ENCODE results near the gene MOB3B. TPM values are rescaled to one million over a fixed set of nuclear protein-coding genes. Genes with fewer than 3 reads are reported as not detected.

MOB3B gene
- total and polyA plus RNA-seq, 2 donors (not counting 1 experiment from before 2014, with no cell fraction given), result under 0.01 to 0.15 TPM

GRCh38 chr9:27556470-27556869 is 26.9 kb upstream of the MOB3B start:
- no peaks in the 10 kb centered on the region for H3K79me2 ChIP-seq (ENCODE audit: control insufficient read depth, insufficient read depth, low read length)
- H3K9me3 ChIP-seq (ENCODE audit: control insufficient read depth, insufficient read depth, low read depth, low read length), result no peaks in the 10 kb centered on the region
- H3K4me2 ChIP-seq (ENCODE audit: extremely low read depth, insufficient read depth, low read length), result no peak overlapping the region
- no peak overlapping the region for H3K9ac ChIP-seq (ENCODE audit: insufficient read depth, low read length)
- H2AFZ ChIP-seq (ENCODE audit: low read length), result no peak overlapping the region
- H3K27ac ChIP-seq (ENCODE audit: insufficient read depth, low read length), result no peak overlapping the region
- H3K4me1 ChIP-seq (ENCODE audit: control insufficient read depth, extremely low read depth, insufficient read depth, low read length), result no peaks in the 10 kb centered on the region
- no peaks in the 10 kb centered on the region for H3K27me3 ChIP-seq (ENCODE audit: control insufficient read depth, insufficient read depth, low read length)
- no peak overlapping the region for H3K4me3 ChIP-seq (replicated peaks in 1 of 4; ENCODE audit: control extremely low read depth in 1 of 4, insufficient read depth in 1 of 4, low read depth in 3 of 4, low read length in 4 of 4)
- TF ChIP-seq EZH2 (IDR thresholded peaks at IDR 0.05; ENCODE audit: low read length, missing control alignments) (no peak), CTCF (conservative IDR thresholded peaks at IDR 0.05 in 1 of 2, IDR thresholded peaks at IDR 0.05 in 1 of 2; ENCODE audit: low read depth in 1 of 2, low read length in 2 of 2) (no peak)
- no peaks in the 10 kb centered on the region for H4K20me1 ChIP-seq (ENCODE audit: control insufficient read depth, extremely low read depth, insufficient read depth, low read length)
- no peaks in the 10 kb centered on the region for H3K36me3 ChIP-seq (ENCODE audit: control insufficient read depth, insufficient read depth, low read length)
- no peak for DNase-seq (ENCODE audit: low read depth in 2 of 2)

DNA sequence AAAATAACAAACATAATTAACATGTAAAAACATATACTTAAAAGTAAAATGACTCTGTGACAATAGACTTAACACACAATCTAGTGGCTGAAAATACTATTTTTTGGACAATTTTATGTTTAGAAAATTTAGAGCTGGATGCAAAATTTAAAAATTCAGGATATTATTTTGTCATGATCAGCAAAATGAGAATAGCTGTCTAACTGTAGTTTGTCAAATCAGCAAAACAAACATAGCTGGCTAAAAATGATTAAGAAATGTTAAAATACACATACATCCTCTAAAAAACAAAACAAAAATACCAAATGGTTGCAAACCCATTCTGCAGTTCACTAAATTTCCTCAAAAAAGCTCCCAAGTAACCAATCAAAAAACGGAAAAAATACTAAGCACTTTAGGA is 25.1 kb upstream of the MOB3B start:
- H3K4me3 ChIP-seq (replicated peaks in 1 of 4; ENCODE audit: control extremely low read depth in 1 of 4, insufficient read depth in 1 of 4, low read depth in 3 of 4, low read length in 4 of 4), result no peak overlapping the region
- no peak overlapping the region for H3K4me2 ChIP-seq (ENCODE audit: extremely low read depth, insufficient read depth, low read length)
- H2AFZ ChIP-seq (ENCODE audit: low read length), result no peak overlapping the region
- DNase-seq (ENCODE audit: low read depth in 2 of 2), result no peak
- H3K4me1 ChIP-seq (ENCODE audit: control insufficient read depth, extremely low read depth, insufficient read depth, low read length), result no peaks in the 10 kb centered on the region
- no peak for TF ChIP-seq EZH2 (IDR thresholded peaks at IDR 0.05; ENCODE audit: low read length, missing control alignments)
- no peak for TF ChIP-seq CTCF (conservative IDR thresholded peaks at IDR 0.05 in 1 of 2, IDR thresholded peaks at IDR 0.05 in 1 of 2; ENCODE audit: low read depth in 1 of 2, low read length in 2 of 2)
- H3K27ac ChIP-seq (ENCODE audit: insufficient read depth, low read length), result no peak overlapping the region
- H3K9ac ChIP-seq (ENCODE audit: insufficient read depth, low read length), result no peak overlapping the region
- no peaks in the 10 kb centered on the region for H3K27me3 ChIP-seq (ENCODE audit: control insufficient read depth, insufficient read depth, low read length)
- H3K79me2 ChIP-seq (ENCODE audit: control insufficient read depth, insufficient read depth, low read length), result no peaks in the 10 kb centered on the region
- H4K20me1 ChIP-seq (ENCODE audit: control insufficient read depth, extremely low read depth, insufficient read depth, low read length), result no peaks in the 10 kb centered on the region
- no peaks in the 10 kb centered on the region for H3K9me3 ChIP-seq (ENCODE audit: control insufficient read depth, insufficient read depth, low read depth, low read length)
- no peaks in the 10 kb centered on the region for H3K36me3 ChIP-seq (ENCODE audit: control insufficient read depth, insufficient read depth, low read length)

GRCh38 chr9:27549196-27549755 is 19.7 kb upstream of the MOB3B start:
- Histone ChIP-seq H3K4me1 (ENCODE audit: control insufficient read depth, extremely low read depth, insufficient read depth, low read length) (no peaks in the 10 kb centered on the region), H3K9me3 (ENCODE audit: control insufficient read depth, insufficient read depth, low read depth, low read length) (no peaks in the 10 kb centered on the region), H3K9ac (ENCODE audit: insufficient read depth, low read length) (no peak overlapping the region), H2AFZ (ENCODE audit: low read length) (no peak overlapping the region), H3K27ac (ENCODE audit: insufficient read depth, low read length) (no peak overlapping the region), H3K4me2 (ENCODE audit: extremely low read depth, insufficient read depth, low read length) (peak overlapping the region; percentile 11), H3K4me3 (replicated peaks in 1 of 4; ENCODE audit: control extremely low read depth in 1 of 4, insufficient read depth in 1 of 4, low read depth in 3 of 4, low read length in 4 of 4) (no peak overlapping the region), H3K27me3 (ENCODE audit: control insufficient read depth, insufficient read depth, low read length) (no peaks in the 10 kb centered on the region), H3K79me2 (ENCODE audit: control insufficient read depth, insufficient read depth, low read length) (no peaks in the 10 kb centered on the region), H3K36me3 (ENCODE audit: control insufficient read depth, insufficient read depth, low read length) (no peaks in the 10 kb centered on the region), H4K20me1 (ENCODE audit: control insufficient read depth, extremely low read depth, insufficient read depth, low read length) (no peaks in the 10 kb centered on the region)
- DNase-seq (ENCODE audit: low read depth in 2 of 2), result peak in 1 of 2 donors; percentile 71
- no peak for TF ChIP-seq CTCF (conservative IDR thresholded peaks at IDR 0.05 in 1 of 2, IDR thresholded peaks at IDR 0.05 in 1 of 2; ENCODE audit: low read depth in 1 of 2, low read length in 2 of 2)
- no peak for TF ChIP-seq EZH2 (IDR thresholded peaks at IDR 0.05; ENCODE audit: low read length, missing control alignments)
